ENCODE results near the gene ALG14. TPM values are rescaled to one million over a fixed set of nuclear protein-coding genes. Genes with fewer than 3 reads are reported as not detected.
"Not testable (repeated sequence)": the region's sequence is repeated elsewhere in the genome, so short reads cannot be mapped to it uniquely, and the experiment has no call there.

The ALG14 gene, protein sequence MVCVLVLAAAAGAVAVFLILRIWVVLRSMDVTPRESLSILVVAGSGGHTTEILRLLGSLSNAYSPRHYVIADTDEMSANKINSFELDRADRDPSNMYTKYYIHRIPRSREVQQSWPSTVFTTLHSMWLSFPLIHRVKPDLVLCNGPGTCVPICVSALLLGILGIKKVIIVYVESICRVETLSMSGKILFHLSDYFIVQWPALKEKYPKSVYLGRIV
- total RNA-seq: 2.4 and 4.4 TPM in 2 replicates

DNA sequence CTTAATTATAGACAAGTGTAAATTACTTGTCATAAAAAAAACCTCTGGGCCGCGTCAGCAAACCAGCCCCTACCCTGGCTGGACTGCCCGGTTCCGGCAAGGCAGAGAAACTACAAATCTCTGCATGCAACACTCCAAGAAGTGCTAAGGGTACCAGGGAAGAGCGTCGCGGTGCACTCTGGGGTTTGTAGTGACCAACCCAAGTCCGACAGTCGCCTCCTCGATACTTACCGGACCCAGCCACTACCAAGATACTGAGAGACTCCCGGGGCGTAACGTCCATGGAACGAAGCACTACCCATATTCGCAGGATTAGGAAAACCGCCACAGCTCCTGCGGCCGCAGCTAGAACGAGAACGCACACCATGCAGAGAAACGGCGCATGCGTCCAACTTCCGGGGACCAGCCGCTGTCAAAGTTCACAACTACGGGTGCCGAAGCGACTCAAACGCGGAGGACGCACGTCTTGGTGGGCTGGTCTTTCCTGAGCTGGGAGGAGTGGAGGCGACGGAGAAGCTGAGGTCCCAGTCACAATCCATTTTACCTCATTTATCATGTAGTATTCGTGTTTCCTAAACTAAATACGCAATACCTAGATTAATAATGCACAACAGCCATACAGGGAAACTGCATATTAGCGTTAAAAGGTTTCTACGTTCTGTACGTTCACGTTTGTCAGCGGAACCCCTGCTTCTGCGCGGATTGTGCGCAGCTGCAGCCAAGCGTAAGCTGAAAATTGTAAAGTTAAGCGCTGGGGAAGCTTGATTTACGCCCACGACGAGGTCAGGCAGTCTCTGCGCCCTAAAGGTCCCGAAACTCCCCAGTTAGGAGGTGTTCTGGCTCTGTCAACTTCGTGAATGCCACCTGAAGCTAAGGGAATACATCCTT, at the start of gene ALG14:
Gene ALG14, minus strand, starts transcription at position 420 of the 888 bp plus-strand sequence. Its CDS starts 53 bp downstream, at position 367.
- intact Hi-C loops (cut with micrococcal nuclease): loop anchor here (1.0 to 10.0 kb wide), 14 partner anchors 29 to 1728 kb away; partner anchors contain the start of genes ABCD3, DNTTIP2, DR1 and F3

DNA sequence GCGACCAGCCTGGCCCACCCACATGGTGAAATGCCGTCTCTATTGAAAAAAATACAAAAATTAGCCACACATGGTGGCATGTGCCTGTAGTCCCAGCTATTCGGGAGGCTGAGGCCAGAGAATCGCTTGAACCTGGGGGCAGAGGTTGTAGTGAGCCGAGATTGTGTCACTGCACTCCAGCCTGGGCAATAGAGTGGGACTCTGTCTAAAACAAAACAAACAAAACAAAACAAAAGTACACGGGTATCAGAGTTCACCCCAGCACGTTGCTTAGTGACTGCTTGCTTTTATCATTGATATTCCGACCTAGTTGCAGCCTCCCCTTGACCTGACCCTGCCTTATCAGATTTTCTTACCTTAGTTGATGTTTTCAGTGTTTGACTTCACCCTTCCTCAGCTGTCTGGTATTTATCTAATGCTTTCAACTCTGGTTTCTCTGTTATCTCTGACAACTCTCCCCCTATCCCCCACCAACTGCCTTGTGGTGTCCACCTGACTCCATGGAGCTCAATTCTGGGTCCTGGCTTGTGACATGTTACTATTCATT, 49.5 kb upstream of the ALG14 start:
- intact Hi-C loops (cut with micrococcal nuclease): no loop called here

DNA sequence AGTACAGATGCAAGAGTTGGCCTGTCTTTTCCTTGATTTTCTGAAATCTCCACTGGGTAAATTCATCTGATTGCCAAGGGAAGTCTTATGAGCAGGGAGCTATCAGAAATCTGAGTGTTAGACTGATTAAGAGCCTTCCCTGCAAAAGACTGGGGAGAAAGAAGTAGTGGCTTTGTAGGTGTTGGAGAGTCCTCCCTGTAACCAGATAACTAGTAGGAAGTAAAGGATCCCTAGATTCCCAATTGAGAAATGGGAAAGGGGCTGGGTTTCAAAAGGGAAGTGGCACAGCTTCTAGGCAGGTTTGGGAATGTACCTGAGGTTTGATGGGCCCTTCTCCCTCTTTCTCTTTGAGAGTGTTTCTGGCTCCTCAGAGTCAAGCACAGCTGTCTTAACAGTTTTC, 46.5 kb upstream of the ALG14 start:
- intact Hi-C loops (cut with micrococcal nuclease): loop anchor here (2.0 kb wide), 1 partner anchor 116 kb away; the partner anchor contains the start of gene RWDD3

DNA sequence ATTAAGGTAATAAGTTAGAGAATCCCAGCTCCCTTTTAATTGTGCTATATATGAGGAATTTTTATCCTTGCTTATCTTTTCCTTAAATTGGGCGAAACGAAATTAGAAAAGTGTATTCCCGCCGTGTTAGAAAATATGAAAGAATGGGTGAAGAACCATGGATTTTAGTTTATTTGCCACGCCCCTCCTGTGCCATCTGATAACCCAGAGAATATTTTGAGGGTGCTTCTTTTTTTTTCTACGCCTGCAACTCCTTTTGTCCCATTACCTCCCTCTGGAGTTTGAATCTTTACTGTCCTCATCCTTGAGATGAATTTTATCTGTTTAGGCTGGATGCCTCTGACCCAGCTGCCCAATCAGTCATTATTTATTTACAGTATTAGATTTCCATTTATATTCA, 46.0 kb upstream of the ALG14 start:
- intact Hi-C loops (cut with micrococcal nuclease): loop anchor here (2.0 kb wide), 1 partner anchor 116 kb away; the partner anchor contains the start of gene RWDD3

DNA sequence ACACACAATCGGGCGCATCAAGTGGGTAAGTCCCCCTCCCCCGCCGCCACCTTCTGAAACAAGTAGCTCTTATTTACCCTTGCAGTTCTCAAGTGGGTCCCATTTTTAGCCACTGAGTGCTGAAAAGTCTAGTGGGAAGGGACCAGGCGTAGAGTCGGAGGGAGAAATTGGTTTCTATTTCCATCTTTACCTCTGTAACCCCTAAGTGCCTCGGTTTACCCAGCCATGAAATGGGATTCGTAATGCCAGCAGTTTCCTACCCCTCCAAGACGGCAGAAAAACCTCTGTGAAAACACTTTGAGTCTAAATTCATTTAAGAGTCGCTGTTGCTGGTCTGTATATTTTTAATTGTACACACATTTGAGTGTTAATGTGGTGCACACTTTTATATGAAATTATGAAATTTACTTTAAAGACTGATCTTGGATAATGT, 45.3 kb upstream of the ALG14 start:
- intact Hi-C loops (cut with micrococcal nuclease): loop anchor here (2.0 kb wide), 1 partner anchor 117 kb away; the partner anchor contains the start of gene RWDD3

DNA sequence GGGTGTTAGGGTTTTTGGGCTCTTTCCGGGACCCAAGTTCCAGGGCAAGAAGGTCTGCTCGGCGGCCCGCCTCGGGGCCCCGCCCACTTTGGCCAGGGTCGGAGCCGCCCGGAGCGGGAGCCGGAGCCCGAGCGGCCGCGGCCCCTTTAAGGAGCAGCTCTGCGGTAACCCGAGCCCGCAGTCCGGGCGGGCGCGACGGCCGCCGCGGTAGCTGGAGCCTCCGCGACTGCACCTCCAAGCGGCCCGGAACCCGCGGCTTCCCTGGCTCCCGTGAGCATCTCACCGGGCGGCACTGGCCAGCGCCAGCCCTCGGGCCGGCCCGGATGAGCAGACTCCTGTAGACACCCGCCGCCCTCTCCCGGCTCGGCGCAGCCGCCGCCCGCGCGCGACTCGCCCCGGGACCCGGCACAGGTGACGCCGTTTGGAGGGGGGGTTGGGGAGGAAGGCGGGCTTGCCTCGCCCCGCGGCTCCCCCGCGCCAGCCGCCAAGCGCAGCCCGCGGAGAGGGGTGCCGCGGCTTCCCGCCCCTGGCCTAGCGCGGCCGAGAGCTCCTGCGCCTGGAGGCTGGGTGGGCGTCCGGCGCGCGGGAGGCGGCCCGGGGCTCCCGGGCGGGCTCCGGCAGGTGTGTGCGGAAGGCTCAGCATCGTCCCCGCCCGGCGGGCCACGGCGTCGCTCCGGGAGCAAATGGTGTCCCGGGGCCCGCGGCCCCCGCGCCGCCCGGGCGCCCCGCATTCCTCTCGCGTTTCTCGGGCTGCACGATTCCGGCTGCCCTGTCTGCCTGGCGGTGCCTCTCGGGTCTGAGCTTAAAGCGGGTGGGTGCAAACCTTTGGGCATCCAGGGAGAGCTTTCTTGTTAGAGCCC, 44.7 kb upstream of the ALG14 start, which contains the start of gene TLCD4:
Gene TLCD4, plus strand, starts transcription at position 149 of the 860 bp plus-strand sequence. CDS start 26,547 bp downstream, outside the sequence.
- intact Hi-C loops (cut with micrococcal nuclease): loop anchor here (2.0 kb wide), 1 partner anchor 117 kb away; the partner anchor contains the start of gene RWDD3

DNA sequence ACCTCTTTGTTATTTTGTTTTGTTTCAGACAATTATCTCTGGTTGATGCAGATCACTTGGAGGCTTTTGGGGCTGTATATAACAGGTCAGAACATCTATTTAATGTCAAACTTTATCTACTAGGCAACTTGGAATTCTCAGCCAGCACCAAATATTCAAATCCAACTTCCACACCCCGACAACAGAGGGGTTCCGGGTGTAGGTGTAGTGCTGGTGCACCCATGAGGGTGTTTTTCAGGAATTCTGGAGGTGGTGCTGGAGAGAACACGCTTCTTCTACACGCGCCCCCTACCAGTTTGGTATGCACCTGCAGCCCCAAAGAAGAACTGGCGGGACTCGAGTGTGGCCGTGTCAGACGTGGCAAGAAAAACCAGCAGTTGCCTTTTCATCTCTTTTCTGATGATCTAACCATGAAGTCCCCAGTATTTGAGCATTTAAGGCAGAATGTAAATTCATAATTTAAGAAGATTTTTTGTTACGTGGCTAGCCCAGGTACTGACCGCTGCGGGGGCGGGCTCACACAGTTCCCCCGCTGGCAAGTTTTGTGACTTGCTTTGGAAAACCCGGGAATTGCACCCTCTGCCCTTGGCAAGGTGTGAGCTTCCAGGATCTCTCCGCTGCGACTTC, 43.9 kb upstream of the ALG14 start:
- intact Hi-C loops (cut with micrococcal nuclease): loop anchor here (1.0 kb wide), 1 partner anchor 43 kb away; no protein-coding TSS in a partner anchor

DNA sequence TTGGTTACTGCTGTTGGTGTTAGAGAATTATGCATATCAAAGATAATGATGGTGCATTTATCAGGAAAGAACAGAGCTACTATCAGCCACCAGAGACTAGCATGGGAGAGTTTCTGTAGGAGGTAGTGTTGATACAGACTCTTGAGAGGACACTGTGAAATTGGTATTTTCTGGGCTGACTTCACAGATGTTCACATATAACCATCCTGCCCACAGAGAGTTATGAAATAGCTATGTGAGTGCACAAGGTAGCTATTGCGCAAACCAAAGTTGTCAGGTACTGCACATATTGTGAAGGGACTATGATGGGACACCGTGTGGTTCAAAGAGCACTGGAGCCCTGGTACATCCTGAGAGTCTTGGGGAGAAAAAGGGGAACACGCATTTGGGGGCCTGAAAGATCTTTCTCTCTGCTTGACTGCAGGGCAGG, 43.0 kb upstream of the ALG14 start:
- intact Hi-C loops (cut with micrococcal nuclease): loop anchor here (1.0 kb wide), 1 partner anchor 42 kb away; no protein-coding TSS in a partner anchor

DNA sequence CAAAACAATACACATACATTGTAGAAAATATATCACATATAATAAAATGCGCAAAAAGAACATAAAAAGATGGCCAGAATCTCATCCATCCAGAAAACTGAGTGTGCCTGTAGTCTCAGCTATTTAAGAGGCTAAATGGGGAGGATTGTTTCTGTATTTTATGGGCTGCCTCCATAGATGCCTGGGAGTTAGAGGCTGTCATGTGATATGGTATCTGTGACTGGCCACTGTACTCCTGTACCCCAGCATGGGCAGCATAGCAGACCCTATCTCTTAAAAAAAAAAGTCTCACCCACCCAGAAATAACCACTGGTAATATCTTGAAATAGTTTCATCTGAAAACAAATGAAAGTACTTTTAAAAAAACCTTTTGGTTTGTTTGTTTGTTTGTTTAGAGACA, 40.9 kb upstream of the ALG14 start:
- intact Hi-C loops (cut with micrococcal nuclease): no loop called here

DNA sequence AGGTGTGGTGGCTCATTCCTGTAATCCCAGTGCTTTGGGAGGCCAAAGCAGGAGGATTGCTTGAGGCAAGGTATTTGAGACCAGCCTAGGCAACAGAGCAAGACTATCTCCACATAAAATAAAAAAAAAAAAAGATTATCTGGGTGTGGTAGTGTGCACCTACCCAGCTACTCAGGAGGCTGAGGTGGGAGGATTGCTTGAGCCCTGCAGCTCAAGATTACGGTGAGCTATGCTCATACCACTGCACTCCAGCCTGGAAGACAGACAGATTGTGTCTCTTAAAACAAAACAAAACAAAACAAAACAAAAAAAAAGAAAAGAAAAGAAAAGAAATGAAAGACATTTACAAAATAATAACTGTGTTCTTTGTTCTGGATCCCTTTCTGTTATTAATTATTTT, 38.3 kb upstream of the ALG14 start:
- intact Hi-C loops (cut with micrococcal nuclease): no loop called here

DNA sequence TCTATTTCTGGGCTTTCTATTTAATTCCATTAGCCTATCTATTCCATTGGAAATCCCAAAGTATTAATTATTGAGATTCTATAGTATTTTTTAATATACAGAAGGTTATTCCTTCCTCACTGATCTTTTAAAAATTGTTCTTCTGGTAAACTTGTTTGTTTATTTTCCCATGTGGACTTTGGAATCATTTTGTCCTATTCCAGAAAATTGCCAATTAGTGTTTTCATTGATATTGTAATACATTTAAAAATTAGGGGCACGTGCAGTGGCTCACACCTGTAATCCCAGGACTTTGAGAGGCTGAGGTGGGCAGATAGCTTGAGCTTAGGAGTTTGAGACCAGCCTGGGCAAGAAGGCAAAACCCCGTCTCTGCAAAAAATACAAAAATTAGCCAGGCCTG, 36.0 kb upstream of the ALG14 start:
- intact Hi-C loops (cut with micrococcal nuclease): no loop called here

DNA sequence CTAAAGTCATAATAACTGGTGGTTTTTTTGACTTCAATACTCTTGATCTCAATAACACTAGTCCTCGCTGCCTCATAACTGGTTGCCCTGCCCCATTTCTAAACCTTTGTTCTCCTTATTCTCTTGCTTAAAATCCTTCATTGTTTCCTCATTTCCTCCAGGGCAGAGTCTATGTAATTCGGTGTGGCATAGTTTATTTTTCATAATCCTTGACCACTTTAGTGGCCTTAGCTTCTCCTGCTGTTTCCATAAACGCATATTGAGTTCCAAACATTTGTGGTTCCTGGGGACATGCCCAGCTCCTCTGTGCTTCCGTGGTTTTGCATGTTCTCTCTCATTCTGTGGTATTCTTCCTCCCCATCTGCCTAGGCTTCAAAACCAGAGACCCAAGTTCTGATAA, 25.4 kb upstream of the ALG14 start:
- intact Hi-C loops (cut with micrococcal nuclease): no loop called here

DNA sequence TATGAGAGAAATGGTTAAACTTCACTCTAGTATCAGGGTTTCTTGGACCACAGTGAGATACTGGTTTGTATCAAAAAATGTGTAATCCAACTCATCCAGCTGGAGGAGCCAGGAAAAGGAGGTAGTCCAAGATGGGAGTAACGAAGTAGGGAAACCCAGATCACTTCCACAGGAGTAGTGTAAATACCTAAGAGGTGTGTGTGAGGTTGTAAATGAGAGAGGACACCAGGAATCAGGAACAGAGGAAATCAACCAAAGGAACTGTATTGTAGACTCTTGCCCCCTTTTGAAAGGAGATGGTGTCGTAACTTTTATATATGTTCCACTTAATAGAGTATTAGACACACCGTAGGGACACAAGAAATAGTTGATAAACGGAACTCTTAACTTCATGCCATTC, 24.7 kb upstream of the ALG14 start:
- intact Hi-C loops (cut with micrococcal nuclease): no loop called here

DNA sequence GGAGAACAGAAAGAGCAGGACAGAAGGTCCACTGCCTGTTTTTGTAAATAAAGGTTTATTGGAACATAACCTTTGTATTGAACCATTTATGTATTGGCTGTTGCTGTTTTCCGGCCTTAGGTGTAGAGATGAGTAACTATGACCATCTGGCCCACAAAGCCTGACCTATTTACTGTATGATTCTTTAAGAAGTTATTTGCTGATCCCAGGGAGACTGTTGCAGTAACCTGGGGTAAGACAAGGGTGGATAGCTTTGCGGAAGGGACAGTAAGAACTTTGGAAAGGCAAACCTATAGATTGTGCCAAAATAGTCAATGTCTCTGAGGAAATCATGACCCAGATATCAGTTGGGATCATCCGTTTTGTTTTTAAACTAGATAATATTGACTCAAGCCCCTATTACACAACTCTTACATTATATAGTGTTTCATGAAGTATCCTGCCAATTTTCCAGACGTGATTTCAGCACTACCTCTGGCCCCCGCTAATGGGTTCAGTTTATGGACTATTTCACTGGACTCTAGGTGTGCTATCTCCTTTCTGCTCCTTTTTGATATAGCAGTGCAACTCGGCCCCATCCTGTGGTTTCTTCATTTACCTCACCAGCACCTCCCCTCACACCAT, 23.6 kb upstream of the ALG14 start:
- intact Hi-C loops (cut with micrococcal nuclease): no loop called here

DNA sequence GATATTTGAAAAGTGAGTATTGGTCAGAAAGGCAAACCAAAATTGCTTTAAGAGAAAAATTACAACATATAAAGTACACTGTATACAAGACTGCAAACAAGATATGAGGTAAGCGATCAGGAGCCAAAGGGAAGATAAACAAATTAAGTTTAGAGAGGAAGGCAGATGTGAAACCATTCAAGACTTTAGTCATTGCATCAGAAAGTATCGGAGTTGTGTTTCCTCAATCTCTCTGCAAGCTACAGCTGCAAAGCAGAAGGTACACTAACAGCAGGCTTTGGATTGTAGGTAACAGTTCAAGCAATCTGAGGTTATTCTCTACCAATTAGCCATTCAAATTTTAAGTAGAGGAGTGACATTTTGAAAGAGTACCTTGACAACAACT, 23.1 kb upstream of the ALG14 start:
- intact Hi-C loops (cut with micrococcal nuclease): no loop called here

DNA sequence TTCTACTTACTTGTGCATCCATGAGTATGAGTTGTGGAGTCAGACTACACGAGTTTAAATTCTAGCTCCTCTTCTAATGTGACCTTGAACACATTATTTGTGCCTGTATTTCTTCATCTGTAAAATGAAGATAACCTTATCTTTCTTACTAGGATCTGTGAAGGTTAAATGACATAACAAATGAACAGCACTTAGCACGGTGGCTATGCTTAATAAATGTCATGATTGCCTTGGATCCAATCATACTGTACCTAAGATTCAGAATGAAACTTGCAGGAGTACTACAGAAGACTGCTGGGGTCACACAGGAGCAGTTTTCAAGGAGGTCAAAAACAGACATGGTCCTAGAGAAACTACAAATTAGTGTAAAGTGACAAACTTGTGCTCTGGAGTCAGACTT, 22.2 kb upstream of the ALG14 start:
- intact Hi-C loops (cut with micrococcal nuclease): no loop called here

DNA sequence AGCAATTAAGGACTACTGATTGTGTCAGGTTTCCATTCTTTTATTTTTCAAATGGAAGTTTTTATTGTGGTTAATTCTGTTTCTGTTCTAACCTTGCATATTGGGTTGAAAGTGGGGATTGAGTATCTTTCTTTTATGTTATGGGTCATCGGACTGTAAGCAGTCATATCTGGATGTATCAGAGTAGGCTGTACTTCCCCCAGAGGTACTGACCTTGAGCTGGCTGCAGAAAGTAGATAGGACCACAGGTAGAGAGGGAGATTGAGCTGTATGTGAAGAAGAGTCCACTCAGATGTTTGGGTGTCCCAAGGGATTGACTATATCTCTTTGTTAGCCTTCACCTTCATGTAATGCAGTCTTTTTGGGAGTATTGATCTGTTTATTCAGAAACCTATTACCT, 20.5 kb upstream of the ALG14 start:
- intact Hi-C loops (cut with micrococcal nuclease): no loop called here

DNA sequence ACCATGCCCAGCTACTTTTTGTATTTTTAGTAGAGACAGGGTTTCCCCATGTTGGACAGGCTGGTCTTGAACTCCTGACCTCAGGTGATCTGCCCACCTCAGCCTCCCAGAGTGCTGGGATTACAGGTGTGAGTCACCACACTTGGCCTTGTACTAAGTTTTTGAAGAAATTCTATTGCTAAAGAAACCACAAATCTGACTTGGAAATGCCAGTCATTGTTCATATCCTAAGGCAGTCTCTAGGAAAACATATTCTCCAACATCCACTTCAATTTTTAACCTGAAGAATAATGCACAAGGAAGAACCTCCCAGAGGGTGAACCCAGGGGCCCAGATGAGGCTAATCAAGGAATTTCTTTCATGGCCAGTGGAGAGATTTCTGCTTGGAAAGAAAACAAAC, 20.1 kb upstream of the ALG14 start:
- intact Hi-C loops (cut with micrococcal nuclease): not testable (repeated sequence)

DNA sequence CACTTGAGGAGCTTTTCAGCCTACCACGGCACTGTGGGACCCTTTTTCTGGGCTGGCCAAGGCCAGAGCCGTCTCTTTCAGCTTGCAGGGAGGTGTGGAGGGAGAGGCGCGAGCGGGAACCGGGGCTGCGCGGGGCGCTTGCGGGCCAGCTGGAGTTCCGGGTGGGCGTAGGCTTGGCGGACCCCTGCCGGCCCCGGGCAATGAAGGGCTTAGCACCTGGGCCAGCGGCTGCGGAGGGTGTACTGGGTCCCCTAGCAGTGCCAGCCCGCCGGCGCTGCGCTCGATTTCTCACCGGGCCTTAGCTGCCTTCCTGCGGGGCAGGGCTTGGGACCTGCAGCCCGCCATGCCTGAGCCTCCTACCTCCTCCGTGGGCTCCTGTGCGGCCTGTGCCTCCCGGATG, 18.5 kb upstream of the ALG14 start:
- intact Hi-C loops (cut with micrococcal nuclease): not testable (repeated sequence)
